ENCODE measurements around the gene FBXL19.

FBXL19 gene

GRCh38 chr16:30991052-30991451 lies 67.7 kb downstream of the FBXL19 start:
- no peak for DNase-seq

DNA sequence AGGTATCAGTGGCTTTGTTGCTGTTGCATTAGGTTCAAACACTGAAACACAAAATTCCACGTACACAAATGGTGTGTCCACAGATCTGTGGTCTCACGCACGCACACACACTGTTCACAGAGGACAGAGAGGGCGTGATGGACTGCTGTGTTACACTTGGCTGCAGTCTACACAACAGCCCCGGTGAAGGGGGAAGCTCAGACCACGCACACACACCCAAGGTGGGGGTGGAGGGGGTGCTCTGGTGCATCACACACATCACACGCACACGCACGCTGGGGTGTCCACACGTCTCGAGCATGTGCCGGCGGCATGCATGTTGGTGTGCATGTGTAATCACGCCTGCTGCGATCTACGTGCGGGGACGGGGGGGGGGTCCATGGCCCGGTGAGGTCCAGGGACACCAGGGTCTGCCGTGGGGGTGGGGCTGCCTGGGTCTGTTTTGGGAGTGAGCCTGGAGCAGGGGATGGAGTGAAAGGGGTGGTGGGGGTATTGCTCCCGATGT lies 69.0 kb downstream of the FBXL19 start:
- no peak for DNase-seq

- no peak for DNase-seq
These were observed 69.8 kb downstream of the FBXL19 start for GRCh38 chr16:30992931-30993816.

DNA sequence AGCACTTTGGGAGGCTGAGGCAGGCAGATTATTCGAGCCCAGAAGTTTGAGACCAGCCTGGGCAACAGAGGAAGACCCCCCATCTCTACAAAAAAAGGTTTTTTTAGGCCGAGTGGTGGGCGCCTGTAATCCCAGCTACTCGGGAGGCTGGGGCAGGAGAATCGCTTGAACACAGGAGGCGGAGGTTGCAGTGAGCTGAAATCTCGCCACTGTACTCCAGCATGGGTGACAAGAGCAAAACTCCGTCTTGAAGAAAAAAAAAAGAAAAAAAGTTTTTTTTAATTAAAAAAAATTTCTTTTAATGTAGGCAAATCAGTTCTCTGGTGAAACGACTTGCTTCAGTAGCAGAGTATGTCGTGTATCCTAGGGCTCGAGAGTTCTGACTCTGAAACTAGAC lies 72.6 kb downstream of the FBXL19 start:
- DNase-seq: no peak

- DNase-seq: no peak
These were observed 73.1 kb downstream of the FBXL19 start for GRCh38 chr16:30996324-30996984.

- DNase-seq: no peak
These were observed 73.8 kb downstream of the FBXL19 start for GRCh38 chr16:30996985-30997724.

- DNase-seq: no peak
These were observed 74.6 kb downstream of the FBXL19 start for GRCh38 chr16:30997725-30998711.

Measured in NCI-H446 treated with DMSO at 0.1 percent for 48 hours (cell line).